ENCODE results near the gene TUBB3. TPM values are rescaled to one million over a fixed set of nuclear protein-coding genes. Genes with fewer than 3 reads are reported as not detected.

Gene TUBB3
- total and polyA plus RNA-seq, 2 of the 8 experiments (the other 6 are each of a cell fraction or from before 2014, with no cell fraction given): 275 to 393 TPM

DNA sequence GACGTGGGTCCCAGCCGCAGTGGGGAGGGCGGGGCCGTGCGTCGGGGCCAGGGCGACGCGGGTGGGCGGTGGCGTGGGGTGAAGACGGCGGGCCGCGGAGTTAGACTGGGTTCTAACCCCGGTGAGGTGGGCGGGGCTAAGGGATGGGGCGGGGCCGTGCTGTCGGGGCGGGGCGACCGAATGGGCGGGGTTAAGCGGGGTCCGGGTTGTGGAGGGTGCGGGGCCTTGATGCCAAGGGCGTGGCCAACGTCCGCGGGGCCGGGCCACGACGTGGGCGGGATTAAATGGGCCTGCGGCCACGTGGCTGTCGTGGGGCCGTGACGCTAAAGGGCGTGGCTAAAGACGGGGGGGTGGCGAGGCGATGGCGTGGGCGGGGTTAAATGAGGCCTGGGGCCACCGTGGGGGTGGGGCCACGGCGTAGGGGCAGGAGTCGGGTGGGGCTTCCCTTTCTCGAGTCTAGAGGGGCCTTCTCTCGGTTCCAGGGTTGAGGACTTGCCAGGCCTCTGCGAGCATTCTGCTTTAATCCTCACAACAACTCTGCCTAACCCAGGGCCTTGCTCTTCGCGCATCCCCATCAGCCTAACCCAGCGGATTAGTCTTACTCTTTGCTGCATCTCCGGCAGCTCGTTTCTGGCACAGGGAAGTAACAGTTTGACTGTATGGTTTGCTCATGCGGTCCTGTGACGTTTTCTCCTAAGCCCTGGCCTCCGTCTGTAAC lies 49.0 kb upstream of the TUBB3 start (continued):
- TF ChIP-seq, protein P1, sequence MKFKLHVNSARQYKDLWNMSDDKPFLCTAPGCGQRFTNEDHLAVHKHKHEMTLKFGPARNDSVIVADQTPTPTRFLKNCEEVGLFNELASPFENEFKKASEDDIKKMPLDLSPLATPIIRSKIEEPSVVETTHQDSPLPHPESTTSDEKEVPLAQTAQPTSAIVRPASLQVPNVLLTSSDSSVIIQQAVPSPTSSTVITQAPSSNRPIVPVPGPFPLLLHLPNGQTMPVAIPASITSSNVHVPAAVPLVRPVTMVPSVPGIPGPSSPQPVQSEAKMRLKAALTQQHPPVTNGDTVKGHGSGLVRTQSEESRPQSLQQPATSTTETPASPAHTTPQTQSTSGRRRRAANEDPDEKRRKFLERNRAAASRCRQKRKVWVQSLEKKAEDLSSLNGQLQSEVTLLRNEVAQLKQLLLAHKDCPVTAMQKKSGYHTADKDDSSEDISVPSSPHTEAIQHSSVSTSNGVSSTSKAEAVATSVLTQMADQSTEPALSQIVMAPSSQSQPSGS (IDR thresholded peaks at IDR 0.05; ENCODE audit: low read length): no peak
- no peak for TF ChIP-seq HDAC2 (IDR thresholded peaks at IDR 0.05; ENCODE audit: borderline replicate concordance in 1 of 2, low read depth in 2 of 2, low read length in 2 of 2)
- TF ChIP-seq SUZ12 (IDR thresholded peaks at IDR 0.05; ENCODE audit: low read length): no peak
- peak in 1 of 2 experiments; percentile 35; a peak in 1 of 3 replicates for TF ChIP-seq POLR2A (IDR thresholded peaks at IDR 0.05; ENCODE audit: control extremely low read depth in 1 of 2, low read depth in 2 of 2, low read length in 2 of 2)
- TF ChIP-seq, protein P2, sequence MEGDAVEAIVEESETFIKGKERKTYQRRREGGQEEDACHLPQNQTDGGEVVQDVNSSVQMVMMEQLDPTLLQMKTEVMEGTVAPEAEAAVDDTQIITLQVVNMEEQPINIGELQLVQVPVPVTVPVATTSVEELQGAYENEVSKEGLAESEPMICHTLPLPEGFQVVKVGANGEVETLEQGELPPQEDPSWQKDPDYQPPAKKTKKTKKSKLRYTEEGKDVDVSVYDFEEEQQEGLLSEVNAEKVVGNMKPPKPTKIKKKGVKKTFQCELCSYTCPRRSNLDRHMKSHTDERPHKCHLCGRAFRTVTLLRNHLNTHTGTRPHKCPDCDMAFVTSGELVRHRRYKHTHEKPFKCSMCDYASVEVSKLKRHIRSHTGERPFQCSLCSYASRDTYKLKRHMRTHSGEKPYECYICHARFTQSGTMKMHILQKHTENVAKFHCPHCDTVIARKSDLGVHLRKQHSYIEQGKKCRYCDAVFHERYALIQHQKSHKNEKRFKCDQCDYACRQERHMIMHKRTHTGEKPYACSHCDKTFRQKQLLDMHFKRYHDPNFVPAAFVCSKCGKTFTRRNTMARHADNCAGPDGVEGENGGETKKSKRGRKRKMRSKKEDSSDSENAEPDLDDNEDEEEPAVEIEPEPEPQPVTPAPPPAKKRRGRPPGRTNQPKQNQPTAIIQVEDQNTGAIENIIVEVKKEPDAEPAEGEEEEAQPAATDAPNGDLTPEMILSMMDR (IDR thresholded peaks at IDR 0.05; ENCODE audit: control extremely low read depth in 1 of 3, insufficient read depth in 1 of 3, low read depth in 1 of 3, low read length in 3 of 3): no peak
- TF ChIP-seq, protein P3, sequence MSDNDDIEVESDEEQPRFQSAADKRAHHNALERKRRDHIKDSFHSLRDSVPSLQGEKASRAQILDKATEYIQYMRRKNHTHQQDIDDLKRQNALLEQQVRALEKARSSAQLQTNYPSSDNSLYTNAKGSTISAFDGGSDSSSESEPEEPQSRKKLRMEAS (IDR thresholded peaks at IDR 0.05): peak; percentile 93
- TF ChIP-seq, protein P4, sequence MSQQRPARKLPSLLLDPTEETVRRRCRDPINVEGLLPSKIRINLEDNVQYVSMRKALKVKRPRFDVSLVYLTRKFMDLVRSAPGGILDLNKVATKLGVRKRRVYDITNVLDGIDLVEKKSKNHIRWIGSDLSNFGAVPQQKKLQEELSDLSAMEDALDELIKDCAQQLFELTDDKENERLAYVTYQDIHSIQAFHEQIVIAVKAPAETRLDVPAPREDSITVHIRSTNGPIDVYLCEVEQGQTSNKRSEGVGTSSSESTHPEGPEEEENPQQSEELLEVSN (IDR thresholded peaks at IDR 0.05): peak; percentile 68
- TF ChIP-seq SP4 (IDR thresholded peaks at IDR 0.05; ENCODE audit: low read length): peak; percentile 82; the same call in 1 of the 2 replicates
- TF ChIP-seq RXRA (IDR thresholded peaks at IDR 0.05; ENCODE audit: insufficient read depth, low read depth, low read length): no peak
- peak; percentile 38; the same call in 1 of the 2 replicates for TF ChIP-seq CHD2 (IDR thresholded peaks at IDR 0.05; ENCODE audit: low read length)
- TF ChIP-seq ZNF274 (IDR thresholded peaks at IDR 0.05; ENCODE audit: borderline replicate concordance, extremely low read depth, low read length): no peak
- TF ChIP-seq SIN3A (conservative IDR thresholded peaks at IDR 0.05 in 1 of 2, IDR thresholded peaks at IDR 0.05 in 1 of 2; ENCODE audit: low read depth in 1 of 2, low read length in 2 of 2): no peak
- TF ChIP-seq CREB1 (IDR thresholded peaks at IDR 0.05): peak; percentile 93
- TF ChIP-seq ASH2L (IDR thresholded peaks at IDR 0.05; ENCODE audit: low read length): no peak
